ENCODE data around the gene ECHDC3.

The ECHDC3 gene

DNA sequence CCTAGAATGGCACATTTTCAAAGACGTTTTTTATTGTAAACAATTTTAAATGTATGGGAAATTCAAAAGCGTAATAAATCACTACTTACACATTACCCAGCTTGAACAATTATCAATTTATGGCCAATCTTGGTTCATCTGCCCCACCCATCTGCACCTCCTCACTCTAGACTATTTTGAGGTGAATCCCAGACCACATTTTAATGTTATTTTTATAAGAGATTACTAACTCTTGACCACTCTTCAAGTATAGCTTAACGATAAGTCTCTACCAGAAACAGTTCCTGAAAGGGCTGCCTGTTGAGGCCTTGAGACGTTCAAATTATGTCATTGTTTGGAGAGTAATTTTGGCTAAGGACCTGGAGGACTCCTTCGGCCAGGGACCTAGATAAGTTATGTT lies 33.2 kb downstream of the ECHDC3 start (continued):
- TF ChIP-seq MYNN (tag by site-specific recombination; IDR thresholded peaks at IDR 0.05; ENCODE audit: borderline replicate concordance) (no peak), TSHZ1 (tag by site-specific recombination; IDR thresholded peaks at IDR 0.05; ENCODE audit: borderline replicate concordance) (no peak), ZNF571 (tag by site-specific recombination; IDR thresholded peaks at IDR 0.05) (no peak), ZNF423 (tag by site-specific recombination; IDR thresholded peaks at IDR 0.05) (no peak), MEIS1 (CRISPR knock-in tag; IDR thresholded peaks at IDR 0.05; ENCODE audit: borderline replicate concordance) (no peak), KLF16 (tag by site-specific recombination; IDR thresholded peaks at IDR 0.05) (no peak), ZNF624 (tag by site-specific recombination; IDR thresholded peaks at IDR 0.05) (no peak), HIC1 (tag by site-specific recombination; IDR thresholded peaks at IDR 0.05) (no peak), ZNF548 (tag by site-specific recombination; IDR thresholded peaks at IDR 0.05) (no peak), ZNF747 (tag by site-specific recombination; IDR thresholded peaks at IDR 0.05) (no peak), ZNF600 (tag by site-specific recombination; IDR thresholded peaks at IDR 0.05) (no peak), SCRT2 (tag by site-specific recombination; IDR thresholded peaks at IDR 0.05) (peak; percentile 40; the same call in 1 of the 2 replicates), ZNF558 (tag by site-specific recombination; IDR thresholded peaks at IDR 0.05) (no peak), SCRT1 (tag by site-specific recombination; IDR thresholded peaks at IDR 0.05; ENCODE audit: borderline replicate concordance) (peak; percentile 82), ZNF157 (tag by site-specific recombination; IDR thresholded peaks at IDR 0.05) (no peak), ZNF350 (tag by site-specific recombination; IDR thresholded peaks at IDR 0.05) (no peak), ZNF529 (tag by site-specific recombination; IDR thresholded peaks at IDR 0.05; ENCODE audit: insufficient replicate concordance) (no peak), ZBTB1 (tag by site-specific recombination; IDR thresholded peaks at IDR 0.05) (no peak), PRDM4 (tag by site-specific recombination; IDR thresholded peaks at IDR 0.05) (peak; percentile 96), GLIS2 (tag by site-specific recombination; IDR thresholded peaks at IDR 0.05) (no peak), ZNF48 (tag by site-specific recombination; IDR thresholded peaks at IDR 0.05) (no peak), ZNF175 (tag by site-specific recombination; IDR thresholded peaks at IDR 0.05) (no peak), ZNF629 (tag by site-specific recombination; IDR thresholded peaks at IDR 0.05) (0 out of 2 replicates have a peak, but pooled peaks have one; percentile 37), ZNF560 (tag by site-specific recombination; IDR thresholded peaks at IDR 0.05; ENCODE audit: borderline replicate concordance) (no peak)
- TF ChIP-seq, protein P1, sequence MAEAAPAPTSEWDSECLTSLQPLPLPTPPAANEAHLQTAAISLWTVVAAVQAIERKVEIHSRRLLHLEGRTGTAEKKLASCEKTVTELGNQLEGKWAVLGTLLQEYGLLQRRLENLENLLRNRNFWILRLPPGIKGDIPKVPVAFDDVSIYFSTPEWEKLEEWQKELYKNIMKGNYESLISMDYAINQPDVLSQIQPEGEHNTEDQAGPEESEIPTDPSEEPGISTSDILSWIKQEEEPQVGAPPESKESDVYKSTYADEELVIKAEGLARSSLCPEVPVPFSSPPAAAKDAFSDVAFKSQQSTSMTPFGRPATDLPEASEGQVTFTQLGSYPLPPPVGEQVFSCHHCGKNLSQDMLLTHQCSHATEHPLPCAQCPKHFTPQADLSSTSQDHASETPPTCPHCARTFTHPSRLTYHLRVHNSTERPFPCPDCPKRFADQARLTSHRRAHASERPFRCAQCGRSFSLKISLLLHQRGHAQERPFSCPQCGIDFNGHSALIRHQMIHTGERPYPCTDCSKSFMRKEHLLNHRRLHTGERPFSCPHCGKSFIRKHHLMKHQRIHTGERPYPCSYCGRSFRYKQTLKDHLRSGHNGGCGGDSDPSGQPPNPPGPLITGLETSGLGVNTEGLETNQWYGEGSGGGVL (tag by site-specific recombination; IDR thresholded peaks at IDR 0.05): no peak
- TF ChIP-seq, protein P2, sequence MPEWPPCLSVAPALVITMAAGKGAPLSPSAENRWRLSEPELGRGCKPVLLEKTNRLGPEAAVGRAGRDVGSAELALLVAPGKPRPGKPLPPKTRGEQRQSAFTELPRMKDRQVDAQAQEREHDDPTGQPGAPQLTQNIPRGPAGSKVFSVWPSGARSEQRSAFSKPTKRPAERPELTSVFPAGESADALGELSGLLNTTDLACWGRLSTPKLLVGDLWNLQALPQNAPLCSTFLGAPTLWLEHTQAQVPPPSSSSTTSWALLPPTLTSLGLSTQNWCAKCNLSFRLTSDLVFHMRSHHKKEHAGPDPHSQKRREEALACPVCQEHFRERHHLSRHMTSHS (tag by site-specific recombination; IDR thresholded peaks at IDR 0.05): no peak
- TF ChIP-seq, protein P3, sequence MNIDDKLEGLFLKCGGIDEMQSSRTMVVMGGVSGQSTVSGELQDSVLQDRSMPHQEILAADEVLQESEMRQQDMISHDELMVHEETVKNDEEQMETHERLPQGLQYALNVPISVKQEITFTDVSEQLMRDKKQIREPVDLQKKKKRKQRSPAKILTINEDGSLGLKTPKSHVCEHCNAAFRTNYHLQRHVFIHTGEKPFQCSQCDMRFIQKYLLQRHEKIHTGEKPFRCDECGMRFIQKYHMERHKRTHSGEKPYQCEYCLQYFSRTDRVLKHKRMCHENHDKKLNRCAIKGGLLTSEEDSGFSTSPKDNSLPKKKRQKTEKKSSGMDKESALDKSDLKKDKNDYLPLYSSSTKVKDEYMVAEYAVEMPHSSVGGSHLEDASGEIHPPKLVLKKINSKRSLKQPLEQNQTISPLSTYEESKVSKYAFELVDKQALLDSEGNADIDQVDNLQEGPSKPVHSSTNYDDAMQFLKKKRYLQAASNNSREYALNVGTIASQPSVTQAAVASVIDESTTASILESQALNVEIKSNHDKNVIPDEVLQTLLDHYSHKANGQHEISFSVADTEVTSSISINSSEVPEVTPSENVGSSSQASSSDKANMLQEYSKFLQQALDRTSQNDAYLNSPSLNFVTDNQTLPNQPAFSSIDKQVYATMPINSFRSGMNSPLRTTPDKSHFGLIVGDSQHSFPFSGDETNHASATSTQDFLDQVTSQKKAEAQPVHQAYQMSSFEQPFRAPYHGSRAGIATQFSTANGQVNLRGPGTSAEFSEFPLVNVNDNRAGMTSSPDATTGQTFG (tag by site-specific recombination; IDR thresholded peaks at IDR 0.05; ENCODE audit: borderline replicate concordance): no peak

All from HEK293 (cell line).